ENCODE data around the gene SNTB2. TPM values are rescaled to one million over a fixed set of nuclear protein-coding genes. Genes with fewer than 3 reads are reported as not detected.

Gene SNTB2
- total and polyA plus RNA-seq, 2 of the 8 experiments (the other 6 are each of a cell fraction or from before 2014, with no cell fraction given) = 6.0 to 16.1 TPM

DNA sequence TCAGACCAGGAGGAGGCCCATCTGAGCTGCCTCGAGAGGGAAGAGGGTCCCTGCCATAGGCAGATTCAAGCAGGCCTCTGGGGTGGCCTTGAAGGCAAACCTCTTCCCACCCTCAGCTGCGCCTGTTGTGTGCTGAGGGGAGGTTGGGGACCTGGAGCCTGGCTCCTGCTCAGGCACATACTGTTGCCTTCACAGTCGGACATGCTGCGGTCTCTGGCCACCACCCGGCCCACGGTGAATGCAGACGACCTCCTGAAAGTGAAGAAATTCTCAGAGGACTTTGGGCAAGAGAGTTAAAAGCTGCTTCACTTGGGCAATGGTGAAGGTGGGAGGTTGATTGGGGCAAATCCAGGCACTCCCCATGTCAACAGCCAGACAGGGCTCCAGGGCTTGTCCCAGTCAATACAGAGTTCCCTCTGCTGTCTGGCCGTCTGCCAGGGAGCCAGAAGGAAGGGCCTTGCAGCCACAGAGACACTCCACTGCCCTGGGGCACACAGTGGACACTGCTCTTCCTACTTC lies 137.1 kb downstream of the SNTB2 start:
- Histone ChIP-seq H4K20me1 (replicated peaks in 1 of 2; ENCODE audit: control insufficient read depth in 1 of 2, insufficient read depth in 2 of 2, low read length in 2 of 2) (peaks cover 13 to 41% of the 10 kb centered on the region in 2 experiments), H2BK20ac (ENCODE audit: low read length) (no peak overlapping the region), H3K4me1 (replicated peaks in 1 of 4; ENCODE audit: control insufficient read depth in 3 of 4, insufficient read depth in 4 of 4, low read length in 3 of 4) (peaks cover 5 to 9% (median 7%) of the 10 kb centered on the region in 4 experiments), H3K14ac (ENCODE audit: insufficient read length) (no peak overlapping the region), H3K9ac (replicated peaks in 1 of 4; ENCODE audit: extremely low read depth in 1 of 4, low read depth in 3 of 4, low read length in 3 of 4) (no peak overlapping the region; a peak in 1 of 7 replicates), H2BK5ac (ENCODE audit: low read depth, low read length) (no peak overlapping the region), H3K18ac (ENCODE audit: extremely low read depth, low read length) (no peak overlapping the region), H3K79me1 (ENCODE audit: low read depth, low read length) (peaks cover 16% of the 10 kb centered on the region), H3K36me3 (ENCODE audit: control insufficient read depth in 2 of 4, insufficient read depth in 4 of 4, low read length in 3 of 4) (peaks cover 25 to 93% (median 53%) of the 10 kb centered on the region in 4 experiments), H2BK12ac (ENCODE audit: low read depth, low read length) (no peak overlapping the region), H4K91ac (replicated peaks; ENCODE audit: insufficient read length, low read length) (no peak overlapping the region), H3K4me2 (ENCODE audit: insufficient read depth in 1 of 2, low read depth in 2 of 2, low read length in 2 of 2) (no peak overlapping the region), H3K23me2 (ENCODE audit: low read depth, low read length) (peaks cover 3% of the 10 kb centered on the region; the same call in 1 of the 2 replicates), H2BK120ac (replicated peaks; ENCODE audit: low read depth, low read length) (no peak overlapping the region), H3K27ac (ENCODE audit: low read depth, low read length) (no peak overlapping the region), H3K4ac (replicated peaks; ENCODE audit: insufficient read length, low read depth, low read length) (no peak overlapping the region), H4K8ac (ENCODE audit: extremely low read depth, insufficient read depth, low read length) (no peak overlapping the region; the same call in 1 of the 2 replicates), H2AFZ (ENCODE audit: low read length) (no peak overlapping the region), H3K56ac (replicated peaks; ENCODE audit: insufficient read length, low read depth, low read length) (no peak overlapping the region), H2BK15ac (ENCODE audit: low read length) (no peak overlapping the region), H3K27me3 (replicated peaks in 1 of 4; ENCODE audit: control insufficient read depth in 3 of 4, extremely low read depth in 1 of 4, insufficient read depth in 3 of 4, low read length in 3 of 4) (no peaks in the 10 kb centered on the region), H3K9me3 (ENCODE audit: insufficient read depth in 2 of 2, low read depth in 1 of 2, low read length in 1 of 2) (no peaks in the 10 kb centered on the region), H4K5ac (ENCODE audit: insufficient read length, low read depth, low read length) (no peak overlapping the region), H3K23ac (ENCODE audit: insufficient read length) (no peak overlapping the region), H3K4me3 (ENCODE audit: extremely low read depth in 1 of 4, insufficient read depth in 2 of 4, low read depth in 3 of 4, low read length in 4 of 4) (no peak overlapping the region), H3K79me2 (ENCODE audit: control insufficient read depth in 1 of 2, insufficient read depth in 2 of 2, low read length in 2 of 2) (peaks cover 4 to 58% of the 10 kb centered on the region in 2 experiments), H2AK5ac (ENCODE audit: low read depth, low read length) (no peak overlapping the region)
- whole genome bisulfite sequencing, 2 experiments (ENCODE audit: extremely low coverage in 1 of 2, insufficient coverage in 1 of 2, insufficient read length in 1 of 2, insufficient replicate concordance in 2 of 2, low coverage in 1 of 2, low lambda C conversion rate in 2 of 2, missing lambda C conversion rate in 1 of 2) = 93% methylated on average over 8 of the region's 8 CpGs; no CpG with 5 or more reads in 1 of the 2 experiments
- CTCF ChIA-PET (ENCODE audit: partially characterized antibody) = interaction anchor here (0.6 to 3.4 kb wide), 3 partner anchors 15 to 1110 kb away, joined by 3 to 10 read pairs (median 3); partner anchors contain the start of genes COG8 and NIP7
- TF ChIP-seq, protein P1, sequence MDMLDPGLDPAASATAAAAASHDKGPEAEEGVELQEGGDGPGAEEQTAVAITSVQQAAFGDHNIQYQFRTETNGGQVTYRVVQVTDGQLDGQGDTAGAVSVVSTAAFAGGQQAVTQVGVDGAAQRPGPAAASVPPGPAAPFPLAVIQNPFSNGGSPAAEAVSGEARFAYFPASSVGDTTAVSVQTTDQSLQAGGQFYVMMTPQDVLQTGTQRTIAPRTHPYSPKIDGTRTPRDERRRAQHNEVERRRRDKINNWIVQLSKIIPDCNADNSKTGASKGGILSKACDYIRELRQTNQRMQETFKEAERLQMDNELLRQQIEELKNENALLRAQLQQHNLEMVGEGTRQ (IDR thresholded peaks at IDR 0.05; ENCODE audit: low read length) = no peak
- 0 out of 3 replicates have a peak, but pooled peaks of 1 of the 2 experiments have one; percentile 48 for TF ChIP-seq POLR2A (IDR thresholded peaks at IDR 0.05; ENCODE audit: control extremely low read depth in 1 of 2, low read depth in 2 of 2, low read length in 2 of 2)
- TF ChIP-seq POLR2AphosphoS5 (IDR thresholded peaks at IDR 0.05; ENCODE audit: low read depth, low read length) = peak; percentile 30; the same call in 1 of the 2 replicates
- FAIRE-seq (no peak), DNase-seq (ENCODE audit: low read depth in 1 of 2, low spot score in 2 of 2) (no peak)
- POLR2A ChIA-PET (ENCODE audit: partially characterized antibody) = interaction anchor here (24.8 to 29.8 kb wide), 2 partner anchors 3 to 13 kb away, joined by 497 read pairs; partner anchors contain the start of genes COG8, NIP7, PDF and TMED6
